HepG2 (cell line): ENCODE results near the gene RAB40C. TPM values are rescaled to one million over a fixed set of nuclear protein-coding genes. Genes with fewer than 3 reads are reported as not detected.

Experiments
- CENPX ChIP-seq: sonication (generic); formaldehyde crosslinking; IDR thresholded peaks from 2 replicates; pipeline ENCODE4 v1.9.0; 2021; ENCODE audit warnings: mild to moderate bottlenecking, missing genetic modification reagents, moderate library complexity
- EED ChIP-seq: sonication (generic); formaldehyde crosslinking; IDR thresholded peaks from 2 replicates; pipeline ENCODE4 v1.5.0; 2020; ENCODE audit warnings: mild to moderate bottlenecking, missing genetic modification reagents
- KLF9 ChIP-seq: IDR thresholded peaks from 2 replicates; pipeline ENCODE4 v1.6.1; 2016; ENCODE audit warnings: low read depth
- NBN ChIP-seq: fragments of 450-650 bp; conservative IDR thresholded peaks from 2 replicates; pipeline ENCODE4 v1.6.1; 2017
- NCOA1 ChIP-seq: sonication (generic); formaldehyde crosslinking; IDR thresholded peaks from 2 replicates; pipeline ENCODE4 v1.9.0; 2021; ENCODE audit warnings: missing genetic modification reagents
- RXRA ChIP-seq: sonication (generic); formaldehyde crosslinking; IDR thresholded peaks from 2 replicates; pipeline ENCODE4 v1.5.1; 2020; ENCODE audit warnings: missing genetic modification reagents
- SCMH1 ChIP-seq: sonication (generic); formaldehyde crosslinking; IDR thresholded peaks from 2 replicates; pipeline ENCODE4 v1.9.0; 2021; ENCODE audit warnings: missing genetic modification reagents, mild to moderate bottlenecking, borderline replicate concordance
- SETDB1 ChIP-seq: sonication (generic); formaldehyde crosslinking; IDR thresholded peaks from 2 replicates; pipeline ENCODE4 v1.5.1; 2020; ENCODE audit warnings: missing genetic modification reagents, mild to moderate bottlenecking, borderline replicate concordance
- TCF12 ChIP-seq, 2 experiments: fragments of 450-650 bp in 1 of 2; sonication (generic) in 1 of 2; formaldehyde crosslinking in 1 of 2; IDR thresholded peaks; 2 replicates each; pipeline versions ENCODE4 v1.6.1 to v1.8.0; 2017 to 2022; ENCODE audit warnings: antibody characterized with exemption in 1 of 2, mild to moderate bottlenecking in 1 of 2, missing genetic modification reagents in 1 of 2, moderate library complexity in 1 of 2
- ZBTB1 ChIP-seq: sonication (generic); formaldehyde crosslinking; IDR thresholded peaks from 2 replicates; pipeline ENCODE4 v1.4.0; 2020; ENCODE audit warnings: missing genetic modification reagents, borderline replicate concordance
- ZMAT3 ChIP-seq: sonication (generic); formaldehyde crosslinking; conservative IDR thresholded peaks from 2 replicates; pipeline ENCODE4 v1.7.0; 2021; ENCODE audit warnings: missing genetic modification reagents
- ZNF350 ChIP-seq: sonication (generic); formaldehyde crosslinking; IDR thresholded peaks from 2 replicates; pipeline ENCODE4 v1.4.0; 2020; ENCODE audit warnings: mild to moderate bottlenecking, low read depth, missing genetic modification reagents, borderline replicate concordance
- ZNF484 ChIP-seq: sonication (generic); formaldehyde crosslinking; IDR thresholded peaks from 2 replicates; pipeline ENCODE4 v1.5.1; 2020; ENCODE audit warnings: mild to moderate bottlenecking, low read depth, missing genetic modification reagents, borderline replicate concordance
- ZNF605 ChIP-seq: sonication (generic); formaldehyde crosslinking; IDR thresholded peaks from 2 replicates; pipeline ENCODE4 v1.8.0; 2022; ENCODE audit warnings: mild to moderate bottlenecking, missing genetic modification reagents
- ZNF644 ChIP-seq: IDR thresholded peaks from 2 replicates; pipeline ENCODE4 v1.6.1; 2016; ENCODE audit warnings: low read depth
- ZNF879 ChIP-seq: sonication (generic); formaldehyde crosslinking; IDR thresholded peaks from 2 replicates; pipeline ENCODE4 v1.8.1; 2023; ENCODE audit warnings: missing genetic modification reagents
- polyA plus RNA-seq, 8 experiments: library from polyadenylated mRNA; depleted of rRNA in 3 of 8; stranded (reverse) in 7 of 8; unstranded in 1 of 8; fragments of >200 nt; fragmentation: Illumina TruSeq in 4 of 8; extraction: Trizol in 4 of 8; gene quantifications; 2 replicates each; pipeline versions ENCODE4 v1.2.1 to v1.2.3, GENCODE V29; 2011 to 2016; ENCODE audit warnings: low read depth in 4 of 8, missing spikeins in 1 of 8, mixed read lengths in 1 of 8; ENCODE audit not compliant: insufficient read depth in 1 of 8
- total RNA-seq, 5 experiments: library from RNA; depleted of rRNA; stranded (reverse); fragments of >200 nt; fragmentation: Illumina TruSeq; extraction: Trizol; gene quantifications; 2 replicates each; pipeline ENCODE4 v1.2.3, GENCODE V29; 2016; ENCODE audit warnings: low read depth in 1 of 5
- TF ChIP-seq, protein P1 (sequence below): sonication (generic); formaldehyde crosslinking; IDR thresholded peaks from 2 replicates; pipeline ENCODE4 v1.5.0; 2020; ENCODE audit warnings: missing genetic modification reagents
- TF ChIP-seq, protein P2 (sequence below): sonication (generic); formaldehyde crosslinking; IDR thresholded peaks from 2 replicates; pipeline ENCODE4 v1.5.1; 2020; ENCODE audit warnings: missing genetic modification reagents, mild to moderate bottlenecking, borderline replicate concordance
- TF ChIP-seq, protein P3 (sequence below): sonication (generic); formaldehyde crosslinking; IDR thresholded peaks from 2 replicates; pipeline ENCODE4 v1.5.0; 2020; ENCODE audit warnings: missing genetic modification reagents
- TF ChIP-seq, protein P4 (sequence below): IDR thresholded peaks from 2 replicates; pipeline ENCODE4 v1.6.1; 2016; ENCODE audit warnings: mild to moderate bottlenecking, missing biosample characterization, missing genetic modification reagents
- TF ChIP-seq, protein P5 (sequence below), 2 experiments: sonication (generic) in 1 of 2; formaldehyde crosslinking in 1 of 2; IDR thresholded peaks; 2 replicates each; pipeline versions ENCODE4 v1.4.0 to v1.6.1; 2018 to 2020; ENCODE audit warnings: missing genetic modification reagents in 2 of 2, borderline replicate concordance in 1 of 2, low read depth in 1 of 2, mild to moderate bottlenecking in 1 of 2, missing biosample characterization in 1 of 2
- TF ChIP-seq, protein P6 (sequence below): sonication (generic); formaldehyde crosslinking; IDR thresholded peaks from 2 replicates; pipeline ENCODE4 v1.4.0; 2020; ENCODE audit warnings: missing genetic modification reagents
- TF ChIP-seq, protein P7 (sequence below): sonication (generic); formaldehyde crosslinking; IDR thresholded peaks from 2 replicates; pipeline ENCODE4 v1.4.0; 2020; ENCODE audit warnings: missing genetic modification reagents

The RAB40C gene
- total and polyA plus RNA-seq, 2 of the 13 experiments (the other 11 are each of a cell fraction or from before 2014, with no cell fraction given): 7.7 to 11.5 TPM

DNA sequence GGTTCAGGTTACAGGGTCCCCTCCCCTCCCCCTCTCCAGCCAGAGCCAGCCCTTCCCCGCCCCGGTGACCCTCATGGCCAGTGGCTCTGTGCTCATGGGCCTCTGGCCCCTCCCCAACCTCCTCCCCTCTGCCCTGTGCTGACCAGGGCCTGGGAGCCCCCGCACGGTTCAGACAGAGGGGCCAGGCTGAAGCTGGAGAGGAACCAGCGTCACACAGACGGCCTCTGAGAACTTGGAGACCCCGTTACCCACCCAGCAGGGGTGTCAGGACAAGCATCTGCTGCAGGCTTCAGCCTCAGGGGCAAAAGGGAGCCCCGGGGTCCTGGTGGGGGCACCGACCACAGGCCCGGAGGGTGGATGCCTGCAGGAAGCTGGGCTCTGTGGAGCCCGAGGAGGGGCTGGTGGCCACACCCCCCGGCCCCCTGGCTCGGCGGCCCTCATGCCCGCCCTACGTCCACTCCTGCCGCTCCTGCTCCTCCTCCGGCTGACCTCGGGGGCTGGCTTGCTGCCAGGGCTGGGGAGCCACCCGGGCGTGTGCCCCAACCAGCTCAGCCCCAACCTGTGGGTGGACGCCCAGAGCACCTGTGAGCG is 41.0 kb downstream of the RAB40C start, which contains the start of gene WFIKKN1 (continued):
- TF ChIP-seq ZNF879 (CRISPR knock-in tag): no peak
- TF ChIP-seq TCF12 (IDR thresholded peaks at IDR 0.05): no peak
- no peak for TF ChIP-seq TCF12 (CRISPR knock-in tag; IDR thresholded peaks at IDR 0.05)
- TF ChIP-seq, protein P1, sequence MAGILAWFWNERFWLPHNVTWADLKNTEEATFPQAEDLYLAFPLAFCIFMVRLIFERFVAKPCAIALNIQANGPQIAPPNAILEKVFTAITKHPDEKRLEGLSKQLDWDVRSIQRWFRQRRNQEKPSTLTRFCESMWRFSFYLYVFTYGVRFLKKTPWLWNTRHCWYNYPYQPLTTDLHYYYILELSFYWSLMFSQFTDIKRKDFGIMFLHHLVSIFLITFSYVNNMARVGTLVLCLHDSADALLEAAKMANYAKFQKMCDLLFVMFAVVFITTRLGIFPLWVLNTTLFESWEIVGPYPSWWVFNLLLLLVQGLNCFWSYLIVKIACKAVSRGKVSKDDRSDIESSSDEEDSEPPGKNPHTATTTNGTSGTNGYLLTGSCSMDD (CRISPR knock-in tag): no peak
- TF ChIP-seq ZMAT3 (CRISPR knock-in tag): no peak
- no peak for TF ChIP-seq ZNF484 (CRISPR knock-in tag)
- TF ChIP-seq NBN: no peak
- TF ChIP-seq, protein P2, sequence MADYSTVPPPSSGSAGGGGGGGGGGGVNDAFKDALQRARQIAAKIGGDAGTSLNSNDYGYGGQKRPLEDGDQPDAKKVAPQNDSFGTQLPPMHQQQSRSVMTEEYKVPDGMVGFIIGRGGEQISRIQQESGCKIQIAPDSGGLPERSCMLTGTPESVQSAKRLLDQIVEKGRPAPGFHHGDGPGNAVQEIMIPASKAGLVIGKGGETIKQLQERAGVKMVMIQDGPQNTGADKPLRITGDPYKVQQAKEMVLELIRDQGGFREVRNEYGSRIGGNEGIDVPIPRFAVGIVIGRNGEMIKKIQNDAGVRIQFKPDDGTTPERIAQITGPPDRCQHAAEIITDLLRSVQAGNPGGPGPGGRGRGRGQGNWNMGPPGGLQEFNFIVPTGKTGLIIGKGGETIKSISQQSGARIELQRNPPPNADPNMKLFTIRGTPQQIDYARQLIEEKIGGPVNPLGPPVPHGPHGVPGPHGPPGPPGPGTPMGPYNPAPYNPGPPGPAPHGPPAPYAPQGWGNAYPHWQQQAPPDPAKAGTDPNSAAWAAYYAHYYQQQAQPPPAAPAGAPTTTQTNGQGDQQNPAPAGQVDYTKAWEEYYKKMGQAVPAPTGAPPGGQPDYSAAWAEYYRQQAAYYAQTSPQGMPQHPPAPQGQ (CRISPR knock-in tag): no peak; the same call in 1 of the 2 replicates
- peak; percentile 66; the same call in 1 of the 2 replicates for TF ChIP-seq ZNF605 (CRISPR knock-in tag)
- TF ChIP-seq CENPX: no peak
- TF ChIP-seq, protein P3, sequence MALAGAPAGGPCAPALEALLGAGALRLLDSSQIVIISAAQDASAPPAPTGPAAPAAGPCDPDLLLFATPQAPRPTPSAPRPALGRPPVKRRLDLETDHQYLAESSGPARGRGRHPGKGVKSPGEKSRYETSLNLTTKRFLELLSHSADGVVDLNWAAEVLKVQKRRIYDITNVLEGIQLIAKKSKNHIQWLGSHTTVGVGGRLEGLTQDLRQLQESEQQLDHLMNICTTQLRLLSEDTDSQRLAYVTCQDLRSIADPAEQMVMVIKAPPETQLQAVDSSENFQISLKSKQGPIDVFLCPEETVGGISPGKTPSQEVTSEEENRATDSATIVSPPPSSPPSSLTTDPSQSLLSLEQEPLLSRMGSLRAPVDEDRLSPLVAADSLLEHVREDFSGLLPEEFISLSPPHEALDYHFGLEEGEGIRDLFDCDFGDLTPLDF: peak; percentile 50; the same call in 1 of the 2 replicates
- no peak for TF ChIP-seq RXRA (CRISPR knock-in tag)
- TF ChIP-seq ZNF644: no peak
- TF ChIP-seq, protein P4, sequence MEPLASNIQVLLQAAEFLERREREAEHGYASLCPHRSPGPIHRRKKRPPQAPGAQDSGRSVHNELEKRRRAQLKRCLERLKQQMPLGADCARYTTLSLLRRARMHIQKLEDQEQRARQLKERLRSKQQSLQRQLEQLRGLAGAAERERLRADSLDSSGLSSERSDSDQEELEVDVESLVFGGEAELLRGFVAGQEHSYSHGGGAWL: no peak
- no peak for TF ChIP-seq SCMH1 (CRISPR knock-in tag)
- TF ChIP-seq EED (CRISPR knock-in tag): peak; percentile 63; the same call in 1 of the 2 replicates
- TF ChIP-seq, protein P5, sequence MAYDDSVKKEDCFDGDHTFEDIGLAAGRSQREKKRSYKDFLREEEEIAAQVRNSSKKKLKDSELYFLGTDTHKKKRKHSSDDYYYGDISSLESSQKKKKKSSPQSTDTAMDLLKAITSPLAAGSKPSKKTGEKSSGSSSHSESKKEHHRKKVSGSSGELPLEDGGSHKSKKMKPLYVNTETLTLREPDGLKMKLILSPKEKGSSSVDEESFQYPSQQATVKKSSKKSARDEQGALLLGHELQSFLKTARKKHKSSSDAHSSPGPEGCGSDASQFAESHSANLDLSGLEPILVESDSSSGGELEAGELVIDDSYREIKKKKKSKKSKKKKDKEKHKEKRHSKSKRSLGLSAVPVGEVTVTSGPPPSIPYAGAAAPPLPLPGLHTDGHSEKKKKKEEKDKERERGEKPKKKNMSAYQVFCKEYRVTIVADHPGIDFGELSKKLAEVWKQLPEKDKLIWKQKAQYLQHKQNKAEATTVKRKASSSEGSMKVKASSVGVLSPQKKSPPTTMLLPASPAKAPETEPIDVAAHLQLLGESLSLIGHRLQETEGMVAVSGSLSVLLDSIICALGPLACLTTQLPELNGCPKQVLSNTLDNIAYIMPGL (CRISPR knock-in tag; IDR thresholded peaks at IDR 0.05; ENCODE audit: borderline replicate concordance in 1 of 2, low read depth in 1 of 2): peak; percentile 22 to 80; a peak in 2 of 4 replicates
- no peak for TF ChIP-seq ZBTB1 (CRISPR knock-in tag)
- TF ChIP-seq NCOA1 (CRISPR knock-in tag): no peak
- TF ChIP-seq, protein P6, sequence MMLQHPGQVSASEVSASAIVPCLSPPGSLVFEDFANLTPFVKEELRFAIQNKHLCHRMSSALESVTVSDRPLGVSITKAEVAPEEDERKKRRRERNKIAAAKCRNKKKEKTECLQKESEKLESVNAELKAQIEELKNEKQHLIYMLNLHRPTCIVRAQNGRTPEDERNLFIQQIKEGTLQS: no peak
- TF ChIP-seq SETDB1 (CRISPR knock-in tag): no peak
- TF ChIP-seq ZNF350 (CRISPR knock-in tag): peak; percentile 34
- TF ChIP-seq, protein P7, sequence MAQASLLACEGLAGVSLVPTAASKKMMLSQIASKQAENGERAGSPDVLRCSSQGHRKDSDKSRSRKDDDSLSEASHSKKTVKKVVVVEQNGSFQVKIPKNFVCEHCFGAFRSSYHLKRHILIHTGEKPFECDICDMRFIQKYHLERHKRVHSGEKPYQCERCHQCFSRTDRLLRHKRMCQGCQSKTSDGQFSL (CRISPR knock-in tag): peak; percentile 31; the same call in 1 of the 2 replicates
- TF ChIP-seq KLF9 (CRISPR knock-in tag): 0 out of 2 replicates have a peak, but pooled peaks have one; percentile 64
